ENCODE measurements around the gene VTI1A. TPM values are rescaled to one million over a fixed set of nuclear protein-coding genes. Genes with fewer than 3 reads are reported as not detected.

VTI1A gene
- polyA plus RNA-seq, 1 of the 3 experiments (the other 2 are of a cell fraction), result 8.3 TPM

GRCh38 chr10:112848868-112849430, 401.9 kb downstream of the VTI1A start (continued):
- TF ChIP-seq NFIC (IDR thresholded peaks at IDR 0.05; ENCODE audit: borderline replicate concordance) (no peak), IRF3 (IDR thresholded peaks at IDR 0.05; ENCODE audit: low read depth, low read length) (no peak)

GRCh38 chr10:112849546-112849945, 402.5 kb downstream of the VTI1A start:
- ChIA-PET CTCF (interaction anchor here (1.6 kb wide), 1 partner anchor 10 kb away, joined by 5 read pairs; no protein-coding TSS in a partner anchor), POLR2A (no interaction called here)
- TF ChIP-seq TCF12 (IDR thresholded peaks at IDR 0.05) (no peak), FOXJ3 (CRISPR knock-in tag; IDR thresholded peaks at IDR 0.05) (no peak), RCOR1 (IDR thresholded peaks at IDR 0.05; ENCODE audit: low read length) (no peak), CHD2 (IDR thresholded peaks at IDR 0.05; ENCODE audit: low read length, partially characterized antibody) (no peak), PBX3 (IDR thresholded peaks at IDR 0.05) (no peak), RXRA (IDR thresholded peaks at IDR 0.05; ENCODE audit: borderline replicate concordance, low read depth) (no peak), IRF3 (IDR thresholded peaks at IDR 0.05; ENCODE audit: low read depth, low read length) (no peak), MAX (IDR thresholded peaks at IDR 0.05; ENCODE audit: low read depth) (no peak)
- no peaks in the 10 kb centered on the region for H3K9me3 ChIP-seq
- H3K36me3 ChIP-seq (replicated peaks in 1 of 2; ENCODE audit: control insufficient read depth in 1 of 2, insufficient read depth in 2 of 2, low read length in 1 of 2), result no peaks in the 10 kb centered on the region
- no peak for DNase-seq
- H3K4me3 ChIP-seq (ENCODE audit: low read depth in 2 of 2, low read length in 1 of 2), result no peak overlapping the region
- no peak overlapping the region for H2AFZ ChIP-seq (ENCODE audit: low read depth)
- H3F3A ChIP-seq (replicated peaks; ENCODE audit: insufficient read depth), result no peaks in the 10 kb centered on the region
- H3K9me2 ChIP-seq, result no peaks in the 10 kb centered on the region
- H3K4me2 ChIP-seq, result no peak overlapping the region
- 84% methylated on average over 6 of the region's 6 CpGs for WGBS (ENCODE audit: low lambda C conversion rate)
- H3K4me1 ChIP-seq (ENCODE audit: control insufficient read depth in 1 of 2, insufficient read depth in 2 of 2, low read depth in 1 of 2, low read length in 1 of 2), result no peaks in the 10 kb centered on the region
- H3K9ac ChIP-seq, result no peak overlapping the region
- no peaks in the 10 kb centered on the region for H3K27me3 ChIP-seq (ENCODE audit: insufficient read depth)
- H3K27ac ChIP-seq (ENCODE audit: low read depth in 2 of 2, low read length in 1 of 2), result no peak overlapping the region
- no peaks in the 10 kb centered on the region for H4K20me1 ChIP-seq (ENCODE audit: insufficient read depth)
- no peaks in the 10 kb centered on the region for H3K79me2 ChIP-seq (ENCODE audit: insufficient read depth)

DNA sequence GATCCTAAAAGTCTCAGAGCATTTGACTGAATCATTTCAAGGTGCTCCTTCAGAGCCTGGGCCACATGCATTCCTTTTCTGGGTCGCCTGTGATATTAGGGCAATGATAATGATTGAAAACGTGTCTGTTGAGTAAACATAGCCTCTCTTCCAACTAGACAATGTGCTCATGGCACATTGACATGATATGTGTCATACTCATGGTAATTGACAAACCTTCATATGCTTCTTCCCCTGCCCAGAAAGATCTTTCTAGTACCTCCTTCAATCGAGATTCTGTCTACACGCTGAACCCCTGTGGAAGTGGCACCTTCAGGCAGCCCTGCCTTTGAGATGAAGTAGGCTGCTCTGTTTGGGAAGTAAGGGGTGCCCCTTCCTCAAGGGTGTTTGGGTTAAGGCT, 404.2 kb downstream of the VTI1A start:
- no peaks in the 10 kb centered on the region for H4K20me1 ChIP-seq (ENCODE audit: insufficient read depth)
- no peak overlapping the region for H3K4me3 ChIP-seq (ENCODE audit: low read depth in 2 of 2, low read length in 1 of 2)
- H3K9me3 ChIP-seq, result no peaks in the 10 kb centered on the region
- H3K27me3 ChIP-seq (ENCODE audit: insufficient read depth), result no peaks in the 10 kb centered on the region
- no peaks in the 10 kb centered on the region for H3K9me2 ChIP-seq
- no peak overlapping the region for H3K4me2 ChIP-seq
- H3K9ac ChIP-seq, result no peak overlapping the region
- H3K36me3 ChIP-seq (replicated peaks in 1 of 2; ENCODE audit: control insufficient read depth in 1 of 2, insufficient read depth in 2 of 2, low read length in 1 of 2), result no peaks in the 10 kb centered on the region
- no peak for DNase-seq
- no peak overlapping the region for H3K27ac ChIP-seq (ENCODE audit: low read depth in 2 of 2, low read length in 1 of 2)
- CTCF ChIA-PET, result no interaction called here
- no peak for TF ChIP-seq RAD21 (IDR thresholded peaks at IDR 0.05; ENCODE audit: low read length)
- no peak overlapping the region for H2AFZ ChIP-seq (ENCODE audit: low read depth)
- POLR2A ChIA-PET, result no interaction called here
- 60% methylated on average over 4 of the region's 4 CpGs for WGBS (ENCODE audit: low lambda C conversion rate)
- H3K79me2 ChIP-seq (ENCODE audit: insufficient read depth), result no peaks in the 10 kb centered on the region
- H3F3A ChIP-seq (replicated peaks; ENCODE audit: insufficient read depth), result no peaks in the 10 kb centered on the region
- H3K4me1 ChIP-seq (ENCODE audit: control insufficient read depth in 1 of 2, insufficient read depth in 2 of 2, low read depth in 1 of 2, low read length in 1 of 2), result no peaks in the 10 kb centered on the region
